Heart right ventricle (tissue), 16 donors: ENCODE measurements around the gene UNC5B. TPM values are rescaled to one million over a fixed set of nuclear protein-coding genes. Genes with fewer than 3 reads are reported as not detected.

Experiments used
- ATAC-seq, 8 donors: fragments of 200-7000 bp; cut with Tn5 transposase; one replicate each; pipeline ENCODE4 v1.9.1; 2020; ENCODE audit warnings: mild to moderate bottlenecking in 8 of 8, moderate library complexity in 8 of 8, moderate number of reproducible peaks in 1 of 8
- DNase-seq, 2 donors: peaks; one replicate each; pipeline ENCODE4 v3.0.0-alpha.2; 2020
- H3K27ac ChIP-seq, 10 donors: fragments of 200-600 bp; sonication (generic) in 2 of 10; one replicate each; pipeline versions ENCODE4 v1.5.0 to v1.8.0; 2020 to 2022; ENCODE audit warnings: mild to moderate bottlenecking in 3 of 10
- H3K27me3 ChIP-seq, 7 donors: fragments of 200-600 bp; one replicate each; pipeline ENCODE4 v1.8.0; 2021 to 2022; ENCODE audit warnings: mild to moderate bottlenecking in 2 of 7
- H3K36me3 ChIP-seq, 9 donors: fragments of 200-600 bp; sonication (generic) in 1 of 9; one replicate each; pipeline versions ENCODE4 v1.5.0 to v1.8.0; 2020 to 2022; ENCODE audit warnings: mild to moderate bottlenecking in 2 of 9
- H3K4me1 ChIP-seq, 9 donors: fragments of 200-600 bp; sonication (generic) in 1 of 9; one replicate each; pipeline versions ENCODE4 v1.5.0 to v1.8.0; 2020 to 2022; ENCODE audit warnings: mild to moderate bottlenecking in 4 of 9
- H3K4me3 ChIP-seq, 10 donors: fragments of 200-600 bp; sonication (generic) in 2 of 10; one replicate each; pipeline versions ENCODE4 v1.5.0 to v1.8.0; 2020 to 2022; ENCODE audit warnings: mild to moderate bottlenecking in 7 of 10, moderate library complexity in 2 of 10
- H3K9me3 ChIP-seq, 11 donors: fragments of 200-600 bp in 10 of 11; sonication (generic) in 2 of 11; one replicate each; pipeline versions ENCODE4 v1.5.0 to v1.8.0; 2013 to 2022; ENCODE audit warnings: mild to moderate bottlenecking in 2 of 11, control low read depth in 1 of 11, moderate library complexity in 1 of 11
- CTCF ChIP-seq, 9 donors: fragments of 200-600 bp; sonication (generic) in 2 of 9; IDR thresholded peaks; one replicate each; pipeline versions ENCODE4 v1.5.0 to v1.8.0; 2021 to 2022; ENCODE audit warnings: antibody characterized with exemption in 9 of 9, mild to moderate bottlenecking in 5 of 9, moderate library complexity in 1 of 9
- WGBS, 2 donors: extraction: QIAGEN DNeasy Blood & Tissue Kit; methylation state at CpG; one replicate each; pipeline ENCODE4 v1.1.7; 2013; ENCODE audit warnings: inconsistent platforms in 1 of 2; 5-methylcytosine and 5-hydroxymethylcytosine counted together
- intact Hi-C, 10 donors: fragments of 100-400 bp; cut with DNase I; formaldehyde crosslinking; loops; one replicate each; pipeline versions ENCODE4 v1.11.1 to v1.14.2; 2022
- polyA plus RNA-seq, 2 donors: library from polyadenylated mRNA; stranded (reverse); fragments of 200-250 nt; gene quantifications; one replicate each; pipeline ENCODE4 v1.2.3, GENCODE V29; 2013
- total RNA-seq, 10 donors: library from RNA; stranded (reverse); fragmentation: NEBNext Ultra II Directional in 3 of 10; extraction: Animal tissue kit (Norgen Biotek cat#: 25700) in 3 of 10; gene quantifications; one replicate each; pipeline versions ENCODE4 v1.2.1 to v1.2.4, GENCODE V29; 2021 to 2023
- donor health status: Arrhythmogenic right ventricular cardiomyopathy.
- donor health status: ischemic (EF 13 %, LVEDD 7.1; RV severe dilation, severe dysfunction).
- donor health status: healthy with polysubstance abuse.
- donor health status: DM: no; HTN: yes; CAD: no.
- donor health status: DM: no; HTN: no; CAD: no.
- donor health status: ischemic (EF 25% LVEDD 6.9; RV normal size, moderate dysfunction).
- donor health status: ischemic (EF 25% LVEDD 5.7; RV mildly dilated, moderate dysfunction).
- donor health status: healthy.
- donor health status: DM: yes; HTN: yes; CAD: no.
- donor health status: Ischemic cardiomyopathy.
- donor health status: ischemic (EF 35%, LVEDD 5.7; RV mildly dilated, moderate dysfunction).
- donor health status: nonischemic (EF 11% LVEDD 7.7; RV severe dilation, severe dysfunction).
- donor health status: DM: yes; HTN: yes; CAD: no.
- donor health status: PGD.
- donor health status: ischemic (EF 29% LVEDD 5.4; RV normal size, mild dysfunction).
- donor health status: nonischemic (EF 23%, LVEDD 6.1; RV moderate dilation, normal function).

UNC5B gene
- total and polyA plus RNA-seq, 12 donors, result 3.3 to 20.6 (median 12.1) TPM

DNA sequence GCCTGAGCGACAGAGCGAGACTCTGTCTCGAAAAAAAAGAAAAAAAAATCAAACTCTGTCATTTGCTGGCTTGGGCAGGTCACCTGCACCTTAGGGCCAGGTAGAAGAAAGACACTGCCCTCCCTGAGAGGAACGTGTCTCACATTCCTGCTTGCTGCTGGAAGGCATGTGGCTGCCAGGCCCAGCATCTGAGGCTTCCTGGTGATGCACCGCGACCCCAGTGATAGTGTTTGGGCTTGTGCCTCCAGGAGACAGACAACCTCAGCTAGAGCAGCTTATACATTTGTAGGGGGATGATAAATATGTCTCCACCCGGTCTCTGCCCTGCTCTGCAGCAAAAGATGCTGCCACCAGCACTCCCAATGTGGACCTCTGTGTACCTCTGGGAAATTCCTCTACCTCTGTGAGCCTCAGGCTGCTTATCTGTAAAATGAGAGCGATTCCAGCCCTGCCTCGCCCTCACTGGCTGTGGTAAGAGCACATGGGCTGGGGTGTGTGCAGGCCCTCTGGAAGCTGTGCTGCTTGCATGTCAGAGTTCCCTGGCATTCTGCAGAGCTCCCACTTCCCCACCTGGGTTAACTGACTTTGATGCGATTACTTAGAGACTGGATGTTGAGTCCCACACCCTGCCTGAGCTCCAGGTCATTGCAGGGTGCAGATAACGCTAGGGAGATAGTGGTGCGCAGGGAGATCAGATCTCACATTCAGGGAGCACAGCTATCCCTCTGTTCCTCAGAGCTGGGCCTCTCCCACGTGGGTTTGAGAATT is 126.5 kb downstream of the UNC5B start:
- DNase-seq (no peak), ATAC-seq (no peak)
- TF ChIP-seq CTCF (IDR thresholded peaks at IDR 0.05), result no peak
- Histone ChIP-seq H3K27ac (no peak overlapping the region), H3K9me3 (no peaks in the 10 kb centered on the region), H3K27me3 (no peaks in the 10 kb centered on the region), H3K4me1 (peaks cover 0 to 14% (median 0%) of the 10 kb centered on the region in 9 donors), H3K4me3 (no peak overlapping the region), H3K36me3 (peaks cover 0 to 19% (median 0%) of the 10 kb centered on the region in 9 donors)
- WGBS, 2 donors, result 88% methylated on average over 13 of the region's 13 CpGs
- intact Hi-C loops, result no loop called here

DNA sequence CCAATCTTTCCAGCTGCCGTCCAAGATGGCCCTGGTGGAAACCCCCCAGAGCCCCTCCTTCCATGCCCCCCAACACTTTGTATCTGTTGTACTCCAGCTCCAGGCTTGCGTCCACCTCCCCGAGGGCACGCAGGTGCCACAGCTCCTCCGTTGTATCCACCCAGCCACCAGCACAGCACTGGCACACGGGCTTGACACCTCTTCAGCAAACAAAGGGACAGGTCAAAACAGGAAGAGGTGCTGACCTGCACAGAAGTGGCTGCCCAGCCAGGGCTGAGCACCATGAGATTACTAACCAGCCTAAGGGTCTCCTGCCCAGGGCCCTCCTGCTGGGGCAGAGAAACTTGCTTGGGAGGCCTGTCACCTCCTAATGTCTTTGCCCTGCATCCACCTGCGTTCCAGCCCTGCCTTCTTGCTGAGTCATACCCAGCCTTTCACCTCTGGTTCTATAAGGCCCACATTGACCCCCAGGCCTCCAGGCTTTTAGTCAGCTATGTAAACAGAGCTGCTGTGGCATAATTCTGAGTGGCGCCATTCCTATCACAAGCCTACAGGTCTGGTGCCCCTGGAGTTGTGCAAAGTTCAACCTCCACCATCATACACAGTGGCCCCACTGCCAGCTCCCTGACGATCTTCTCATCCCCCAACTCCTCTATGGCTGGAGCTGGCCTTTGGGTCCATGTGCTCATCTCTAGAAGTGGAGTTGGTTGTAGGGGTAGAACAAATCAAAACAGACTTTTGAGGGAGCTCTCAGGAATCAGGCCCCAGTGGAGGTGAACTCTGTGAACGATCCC is 127.6 kb downstream of the UNC5B start:
- H3K4me1 ChIP-seq, result peaks cover 0 to 16% (median 0%) of the 10 kb centered on the region in 9 donors
- no peaks in the 10 kb centered on the region for H3K27me3 ChIP-seq
- ATAC-seq (no peak), DNase-seq (no peak)
- H3K36me3 ChIP-seq, result peaks cover 0 to 19% (median 0%) of the 10 kb centered on the region in 9 donors
- WGBS, 2 donors, result 97 to 98% methylated on average over 10 of the region's 10 CpGs
- H3K27ac ChIP-seq, result no peak overlapping the region
- intact Hi-C loops, result no loop called here
- H3K9me3 ChIP-seq, result no peaks in the 10 kb centered on the region
- H3K4me3 ChIP-seq, result no peak overlapping the region
- TF ChIP-seq CTCF (IDR thresholded peaks at IDR 0.05), result no peak

DNA sequence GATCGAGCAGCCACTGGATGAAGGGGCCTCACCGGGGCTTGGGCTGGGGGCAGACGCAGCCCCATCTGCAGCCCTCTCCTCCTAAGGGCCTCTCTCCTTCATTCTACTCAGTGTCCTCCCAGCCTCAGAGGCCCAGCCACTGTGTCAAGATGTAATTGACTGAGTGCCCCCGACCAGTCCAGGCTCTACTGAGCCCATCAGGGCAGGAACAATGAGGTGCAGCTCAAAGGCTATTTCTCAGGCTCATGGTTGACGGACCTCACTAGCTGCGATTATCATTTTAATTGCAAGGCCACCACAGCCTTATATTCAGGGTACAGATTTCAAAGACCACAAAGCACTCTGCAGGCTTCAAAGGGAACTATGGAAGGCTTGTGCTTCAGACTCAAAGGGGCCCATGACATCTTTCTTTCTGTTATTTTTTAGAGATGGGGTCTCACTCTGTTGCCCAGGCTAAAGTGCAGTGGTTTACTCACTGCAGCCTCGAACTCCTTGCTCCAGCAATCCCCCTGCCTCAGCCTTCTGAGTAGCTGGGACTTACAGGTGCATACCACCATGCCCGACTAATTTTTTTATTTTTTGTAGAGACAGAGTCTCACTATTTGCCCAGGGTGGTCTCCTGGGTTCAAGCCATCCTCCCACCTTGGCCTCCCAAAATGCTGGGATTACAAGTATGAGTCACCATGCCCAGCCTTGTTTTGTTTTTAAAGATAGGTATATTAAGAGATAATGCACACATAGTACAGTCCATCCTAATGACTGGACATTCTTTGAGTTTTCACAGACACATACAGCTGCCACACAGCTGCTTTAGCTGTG is 130.4 kb downstream of the UNC5B start:
- intact Hi-C loops, result no loop called here
- 93 to 95% methylated on average over 8 of the region's 8 CpGs for WGBS, 2 donors
- ATAC-seq, result no peak
- Histone ChIP-seq H3K4me1 (peaks cover 0 to 16% (median 0%) of the 10 kb centered on the region in 9 donors), H3K27ac (peak overlapping the region in 1 of 10 donors; percentile 37), H3K4me3 (no peak overlapping the region), H3K27me3 (no peaks in the 10 kb centered on the region), H3K9me3 (no peaks in the 10 kb centered on the region), H3K36me3 (peaks cover 0 to 19% (median 0%) of the 10 kb centered on the region in 9 donors)
- no peak for DNase-seq
- no peak for TF ChIP-seq CTCF (IDR thresholded peaks at IDR 0.05)

GRCh38 chr10:71343392-71343773 is 131.0 kb downstream of the UNC5B start:
- WGBS, 2 donors, result 86 to 89% methylated on average over 5 of the region's 5 CpGs
- peaks cover 0 to 14% (median 0%) of the 10 kb centered on the region in 9 donors for H3K36me3 ChIP-seq
- no peaks in the 10 kb centered on the region for H3K9me3 ChIP-seq
- H3K4me3 ChIP-seq, result no peak overlapping the region
- H3K27me3 ChIP-seq, result no peaks in the 10 kb centered on the region
- ATAC-seq, result peak in 2 of 8 donors; percentile 29 to 34
- DNase-seq, result no peak
- peak overlapping the region in 1 of 10 donors; percentile 60 for H3K27ac ChIP-seq
- intact Hi-C loops, result no loop called here
- H3K4me1 ChIP-seq, result peaks cover 0 to 16% (median 0%) of the 10 kb centered on the region in 9 donors
- TF ChIP-seq CTCF (IDR thresholded peaks at IDR 0.05), result no peak
